B cell (primary cell): Measurements from ENCODE around the gene LSM4. TPM values are rescaled to one million over a fixed set of nuclear protein-coding genes. Genes with fewer than 3 reads are reported as not detected.

ENCODE experiments used
- ATAC-seq: fragments of 200-7000 bp; cut with Tn5 transposase; one replicate; pipeline ENCODE4 v1.10.0; 2021; ENCODE audit warnings: low read depth, mild to moderate bottlenecking, moderate number of reproducible peaks, moderate library complexity
- CTCF ChIA-PET: fragments of 350-600 bp; sonication (Branson Sonifier 250); formaldehyde crosslinking; loops from one replicate; lab custom pipeline; 2021; ENCODE audit warnings: antibody characterized with exemption, inconsistent platforms; lab: Charles Lee
- POLR2A ChIA-PET: fragments of 350-600 bp; sonication (Branson Sonifier 250); formaldehyde crosslinking; loops from one replicate; lab custom pipeline; 2021; ENCODE audit warnings: antibody characterized with exemption; lab: Charles Lee
- DNase-seq: peaks from one replicate; pipeline ENCODE4 v3.0.0; 2013
- H2AFZ ChIP-seq: 2 replicates; pipeline ENCODE4 v1.6.1; 2012; ENCODE audit warnings: mild to moderate bottlenecking, low read depth, low read length; ENCODE audit not compliant: insufficient read depth, poor library complexity, severe bottlenecking
- H3K27ac ChIP-seq, 2 donors: 1 replicate in 1 of 2; 2 replicates in 1 of 2; pipeline ENCODE4 v1.5.1; 2012 to 2013; ENCODE audit warnings: low read length in 2 of 2, mild to moderate bottlenecking in 2 of 2, moderate library complexity in 1 of 2
- H3K27me3 ChIP-seq, 4 experiments: fragments of 200-600 bp in 1 of 4; sonication (generic) in 1 of 4; replicated peaks in 1 of 4; 1 replicate in 2 of 4; 2 replicates in 2 of 4; pipeline versions ENCODE4 v1.6.1 to v1.7.0; 2013 to 2016; ENCODE audit warnings: low read length in 3 of 4, mild to moderate bottlenecking in 2 of 4, mixed read lengths in 1 of 4, moderate library complexity in 1 of 4; ENCODE audit not compliant: insufficient read depth in 4 of 4, control insufficient read depth in 3 of 4; ENCODE audit errors: control extremely low read depth in 1 of 4
- H3K36me3 ChIP-seq, 2 experiments: replicated peaks in 1 of 2; 1 replicate in 1 of 2; 2 replicates in 1 of 2; pipeline versions ENCODE4 v1.6.1 to v1.7.1; 2013; ENCODE audit warnings: low read length in 1 of 2; ENCODE audit not compliant: insufficient read depth in 2 of 2, control insufficient read depth in 1 of 2; ENCODE audit errors: control extremely low read depth in 1 of 2, extremely low read depth in 1 of 2
- H3K4me1 ChIP-seq, 2 donors: fragments of 200-600 bp in 1 of 2; sonication (generic) in 1 of 2; 1 replicate in 1 of 2; 2 replicates in 1 of 2; pipeline versions ENCODE4 v1.5.1 to v1.6.1; 2013 to 2017; ENCODE audit warnings: low read length in 2 of 2; ENCODE audit not compliant: control insufficient read depth in 2 of 2, insufficient read depth in 2 of 2
- H3K4me2 ChIP-seq: replicated peaks from 2 replicates; pipeline ENCODE3; 2012; ENCODE audit warnings: mild to moderate bottlenecking, low read depth, low read length; ENCODE audit not compliant: poor library complexity, severe bottlenecking
- H3K4me3 ChIP-seq, 5 experiments: fragments of 200-600 bp in 1 of 5; sonication (generic) in 1 of 5; 1 replicate in 3 of 5; 2 replicates in 2 of 5; pipeline versions ENCODE4 v1.5.1 to v1.7.0; 2011 to 2016; ENCODE audit warnings: low read length in 4 of 5, mild to moderate bottlenecking in 4 of 5, low read depth in 2 of 5, control low read depth in 1 of 5, moderate library complexity in 1 of 5; ENCODE audit not compliant: insufficient read depth in 1 of 5; ENCODE audit errors: control extremely low read depth in 1 of 5, extremely low read depth in 1 of 5
- H3K79me2 ChIP-seq: fragments of 200-600 bp; sonication (generic); one replicate; pipeline ENCODE4 v1.6.0; 2016; ENCODE audit warnings: low read length; ENCODE audit not compliant: control insufficient read depth, insufficient read depth
- H3K9ac ChIP-seq: fragments of 200-600 bp; sonication (generic); 2 replicates; pipeline ENCODE4 v1.6.1; 2017; ENCODE audit warnings: mild to moderate bottlenecking, low read length, moderate library complexity
- H3K9me3 ChIP-seq, 3 donors: one replicate each; pipeline versions ENCODE4 v1.6.1 to v1.7.1; 2013; ENCODE audit warnings: low read length in 2 of 3; ENCODE audit not compliant: control insufficient read depth in 2 of 3, insufficient read depth in 1 of 3; ENCODE audit errors: control extremely low read depth in 1 of 3
- H4K20me1 ChIP-seq: 2 replicates; pipeline ENCODE4 v1.6.0; 2012; ENCODE audit warnings: mild to moderate bottlenecking, low read length; ENCODE audit not compliant: insufficient read depth, control insufficient read depth, poor library complexity, severe bottlenecking
- H3K27ac Mint-ChIP-seq: one replicate; pipeline ENCODE4 v1.8.0; 2021; ENCODE audit warnings: mixed read lengths
- H3K27me3 Mint-ChIP-seq: one replicate; pipeline ENCODE4 v1.8.0; 2021; ENCODE audit warnings: mixed read lengths
- H3K4me1 Mint-ChIP-seq: one replicate; pipeline ENCODE4 v1.8.0; 2021; ENCODE audit warnings: mixed read lengths
- H3K4me3 Mint-ChIP-seq: one replicate; pipeline ENCODE4 v1.8.0; 2021; ENCODE audit warnings: mixed read lengths
- H3K9me3 Mint-ChIP-seq: one replicate; pipeline ENCODE4 v1.8.0; 2022; ENCODE audit warnings: mixed read lengths; ENCODE audit not compliant: insufficient read depth
- EZH2 ChIP-seq: IDR thresholded peaks from 2 replicates; pipeline ENCODE4 v1.6.1; 2012; ENCODE audit warnings: borderline replicate concordance, low read depth, mild to moderate bottlenecking, moderate library complexity, low read length; ENCODE audit not compliant: insufficient read depth, poor library complexity, severe bottlenecking
- WGBS: methylation state at CpG from one replicate; pipeline ENCODE4 v1.1.5; 2013; ENCODE audit warnings: missing lambda C conversion rate; ENCODE audit not compliant: insufficient coverage; 5-methylcytosine and 5-hydroxymethylcytosine counted together
- intact Hi-C: fragments of 100-400 bp; cut with micrococcal nuclease; formaldehyde crosslinking; loops from one replicate; pipeline ENCODE4 v1.10.0; 2022
- polyA plus RNA-seq: library from polyadenylated mRNA; depleted of rRNA; stranded (reverse); fragments of >200 nt; gene quantifications from 2 replicates; pipeline ENCODE4 v1.2.3, GENCODE V29; 2012
- total RNA-seq, 2 donors: library from RNA; stranded (reverse); fragments of 120-200 nt in 1 of 2; gene quantifications; 1 replicate in 1 of 2; 2 replicates in 1 of 2; pipeline versions ENCODE4 v1.2.3 to v1.2.4, GENCODE V29; 2013 to 2022
- TF ChIP-seq, protein P1 (sequence below): fragments of 200-600 bp; IDR thresholded peaks from one replicate; pipeline ENCODE4 v1.8.0; 2022; ENCODE audit warnings: antibody characterized with exemption, mild to moderate bottlenecking

Gene LSM4
- total and polyA plus RNA-seq, 2 donors (not counting 1 experiment from before 2014, with no cell fraction given) = 66.3 to 86.1 TPM

- TF ChIP-seq EZH2 = no peak
- TF ChIP-seq, protein P1, sequence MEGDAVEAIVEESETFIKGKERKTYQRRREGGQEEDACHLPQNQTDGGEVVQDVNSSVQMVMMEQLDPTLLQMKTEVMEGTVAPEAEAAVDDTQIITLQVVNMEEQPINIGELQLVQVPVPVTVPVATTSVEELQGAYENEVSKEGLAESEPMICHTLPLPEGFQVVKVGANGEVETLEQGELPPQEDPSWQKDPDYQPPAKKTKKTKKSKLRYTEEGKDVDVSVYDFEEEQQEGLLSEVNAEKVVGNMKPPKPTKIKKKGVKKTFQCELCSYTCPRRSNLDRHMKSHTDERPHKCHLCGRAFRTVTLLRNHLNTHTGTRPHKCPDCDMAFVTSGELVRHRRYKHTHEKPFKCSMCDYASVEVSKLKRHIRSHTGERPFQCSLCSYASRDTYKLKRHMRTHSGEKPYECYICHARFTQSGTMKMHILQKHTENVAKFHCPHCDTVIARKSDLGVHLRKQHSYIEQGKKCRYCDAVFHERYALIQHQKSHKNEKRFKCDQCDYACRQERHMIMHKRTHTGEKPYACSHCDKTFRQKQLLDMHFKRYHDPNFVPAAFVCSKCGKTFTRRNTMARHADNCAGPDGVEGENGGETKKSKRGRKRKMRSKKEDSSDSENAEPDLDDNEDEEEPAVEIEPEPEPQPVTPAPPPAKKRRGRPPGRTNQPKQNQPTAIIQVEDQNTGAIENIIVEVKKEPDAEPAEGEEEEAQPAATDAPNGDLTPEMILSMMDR = no peak
- Histone ChIP-seq H3K36me3 (peaks cover 0 to 9% of the 10 kb centered on the region in 2 experiments), H3K27me3 (no peaks in the 10 kb centered on the region), H3K4me3 (no peak overlapping the region), H3K79me2 (no peaks in the 10 kb centered on the region), H3K9ac (no peak overlapping the region), H3K27ac (no peak overlapping the region), H2AFZ (no peak overlapping the region), H3K9me3 (peaks cover 0 to 6% (median 0%) of the 10 kb centered on the region in 3 donors), H3K4me1 (no peaks in the 10 kb centered on the region), H4K20me1 (no peaks in the 10 kb centered on the region), H3K4me2 (no peak overlapping the region)
- Mint-ChIP-seq H3K27ac (no peak overlapping the region), H3K4me3 (no peak overlapping the region), H3K4me1 (peaks cover 4% of the 10 kb centered on the region), H3K9me3 (no peaks in the 10 kb centered on the region), H3K27me3 (no peaks in the 10 kb centered on the region)
- ChIA-PET CTCF (interaction anchor here (1.7 kb wide), 1 partner anchor 24 kb away, joined by 5 read pairs; no protein-coding TSS in a partner anchor), POLR2A (interaction anchor here (0.6 kb wide), 1 partner anchor 195 kb away, joined by 11 read pairs; no protein-coding TSS in a partner anchor)
- DNase-seq (no peak), ATAC-seq (no peak)
- intact Hi-C loops = no loop called here
- WGBS = 97% methylated on average over 4 of the region's 6 CpGs
Measured at GRCh38 chr19:18363787-18364186, 40.9 kb upstream of the LSM4 start.

DNA sequence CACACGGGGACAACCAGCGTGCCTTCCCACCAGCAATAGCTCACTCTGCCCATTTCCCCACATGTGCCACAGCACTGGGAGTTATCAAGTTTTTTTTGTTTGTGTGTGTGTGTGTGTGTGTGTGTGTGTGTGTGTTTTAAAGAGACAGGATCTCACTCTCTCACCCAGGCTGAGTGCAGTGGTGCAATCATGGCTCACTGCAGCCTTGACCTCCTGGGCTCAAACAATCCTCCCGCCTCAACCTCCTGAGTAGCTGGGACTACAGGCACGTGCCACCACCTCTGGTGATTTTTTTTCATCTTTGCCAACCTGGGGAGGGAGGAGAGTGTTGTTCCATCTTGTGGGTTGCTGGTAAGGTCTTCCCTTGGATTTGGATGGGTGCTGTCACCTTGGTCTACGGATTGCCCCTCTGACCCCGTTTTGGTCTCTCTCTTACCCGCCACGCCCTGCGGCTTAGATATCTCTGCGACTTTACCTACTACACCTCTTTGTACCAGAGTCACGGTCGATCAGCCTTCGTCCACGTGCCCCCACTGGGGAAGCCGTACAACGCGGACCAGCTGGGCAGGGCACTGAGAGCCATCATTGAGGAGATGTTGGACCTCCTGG, 40.2 kb upstream of the LSM4 start:
- Mint-ChIP-seq H3K27me3 (no peaks in the 10 kb centered on the region), H3K4me1 (peaks cover 4% of the 10 kb centered on the region), H3K4me3 (no peak overlapping the region), H3K27ac (no peak overlapping the region), H3K9me3 (no peaks in the 10 kb centered on the region)
- Histone ChIP-seq H3K27me3 (no peaks in the 10 kb centered on the region), H2AFZ (no peak overlapping the region), H3K9ac (no peak overlapping the region), H3K27ac (no peak overlapping the region), H3K36me3 (peaks cover 0 to 9% of the 10 kb centered on the region in 2 experiments), H4K20me1 (no peaks in the 10 kb centered on the region), H3K4me3 (no peak overlapping the region), H3K4me1 (no peaks in the 10 kb centered on the region), H3K79me2 (no peaks in the 10 kb centered on the region), H3K9me3 (peaks cover 0 to 6% (median 0%) of the 10 kb centered on the region in 3 donors), H3K4me2 (no peak overlapping the region)
- POLR2A ChIA-PET = interaction anchor here (0.6 kb wide), 1 partner anchor 18 kb away, joined by 3 read pairs; no protein-coding TSS in a partner anchor
- 92% methylated on average over 10 of the region's 17 CpGs for WGBS
- DNase-seq (no peak), ATAC-seq (no peak)
- TF ChIP-seq, protein P1 = no peak
- TF ChIP-seq EZH2 = no peak
- intact Hi-C loops = no loop called here
- CTCF ChIA-PET = interaction anchor here (0.6 to 1.7 kb wide), 3 partner anchors 25 to 1896 kb away, joined by 3 to 5 read pairs (median 3); no protein-coding TSS in a partner anchor
